DMS79 treated with DMSO at 0.1 percent for 48 hours (cell line): ENCODE results near the gene CD52.

Source experiments
- DNase-seq: peaks from one replicate; lab custom pipeline; 2025; lab: John Stamatoyannopoulos, UW

Gene CD52

GRCh38 chr1:26335774-26336476 lies 18.2 kb downstream of the CD52 start:
- no peak for DNase-seq

- peak; percentile 90 for DNase-seq
These were observed 18.9 kb downstream of the CD52 start for GRCh38 chr1:26336477-26337205.

- no peak for DNase-seq
These were observed 19.4 kb downstream of the CD52 start for GRCh38 chr1:26337206-26337535.

- DNase-seq, result no peak
These were observed 19.9 kb downstream of the CD52 start for GRCh38 chr1:26337625-26338024.

- DNase-seq, result no peak
These were observed 20.9 kb downstream of the CD52 start for GRCh38 chr1:26338670-26339069.

GRCh38 chr1:26340047-26340481 lies 22.3 kb downstream of the CD52 start:
- no peak for DNase-seq

GRCh38 chr1:26344147-26344920 lies 26.6 kb downstream of the CD52 start:
- DNase-seq, result no peak

- DNase-seq, result no peak
These were observed 28.0 kb downstream of the CD52 start for GRCh38 chr1:26345718-26346117.

- DNase-seq, result no peak
These were observed 28.7 kb downstream of the CD52 start for GRCh38 chr1:26346274-26347033.

- no peak for DNase-seq
These were observed 31.6 kb downstream of the CD52 start for GRCh38 chr1:26349188-26349876.

- DNase-seq, result no peak
These were observed 32.1 kb downstream of the CD52 start for GRCh38 chr1:26349877-26350244.

GRCh38 chr1:26350343-26350700 lies 32.6 kb downstream of the CD52 start:
- no peak for DNase-seq

- DNase-seq, result no peak
These were observed 33.2 kb downstream of the CD52 start for GRCh38 chr1:26350701-26351589.

GRCh38 chr1:26351590-26352337 lies 34.0 kb downstream of the CD52 start:
- DNase-seq, result no peak

- no peak for DNase-seq
These were observed 34.6 kb downstream of the CD52 start for GRCh38 chr1:26352338-26352679.

- no peak for DNase-seq
These were observed 35.6 kb downstream of the CD52 start for GRCh38 chr1:26353210-26353859.

- no peak for DNase-seq
These were observed 36.4 kb downstream of the CD52 start, which contains the start of gene CRYBG2 for GRCh38 chr1:26353976-26354820. Gene CRYBG2 (minus strand): TSS chr1:26354130. CDS start chr1:26346657, 7,473 bp downstream.

GRCh38 chr1:26354972-26355371 lies 37.2 kb downstream of the CD52 start:
- DNase-seq, result no peak

- no peak for DNase-seq
These were observed 38.3 kb downstream of the CD52 start for GRCh38 chr1:26356106-26356505.
